Dermis microvascular lymphatic vessel endothelial cell (primary cell): Measurements from ENCODE around the gene OR2H2. TPM values are rescaled to one million over a fixed set of nuclear protein-coding genes. Genes with fewer than 3 reads are reported as not detected.

Source experiments
- DNase-seq, 2 donors: peaks; one replicate each; pipeline versions ENCODE4 v3.0.0 to v3.0.0-alpha.2; 2010; ENCODE audit warnings: low read depth in 2 of 2
- total RNA-seq: library from RNA; depleted of rRNA; stranded (reverse); fragments of >200 nt; gene quantifications from 2 replicates; pipeline ENCODE4 v1.2.1, GENCODE V29; 2014

OR2H2 gene
- not detected in 2 replicates for total RNA-seq

- no peak for DNase-seq
Measured at GRCh38 chr6:29584821-29585220, at the start of gene OR2H2. Gene OR2H2 (plus strand): TSS chr6:29585121. CDS start chr6:29587945, 2,824 bp downstream.

GRCh38 chr6:29537714-29538403, 47.1 kb upstream of the OR2H2 start:
- DNase-seq = no peak

GRCh38 chr6:29547573-29547972, 37.3 kb upstream of the OR2H2 start:
- DNase-seq = no peak

- DNase-seq = peak; percentile 67 to 69
Measured at GRCh38 chr6:29552512-29553051, 32.3 kb upstream of the OR2H2 start.

GRCh38 chr6:29553268-29554057, 31.5 kb upstream of the OR2H2 start:
- DNase-seq = peak; percentile 21 to 41

- no peak for DNase-seq
Measured at GRCh38 chr6:29554764-29555163, 30.2 kb upstream of the OR2H2 start.

- no peak for DNase-seq
Measured at GRCh38 chr6:29557320-29557719, 27.6 kb upstream of the OR2H2 start.

GRCh38 chr6:29558439-29559079, 26.4 kb upstream of the OR2H2 start:
- DNase-seq = no peak

- DNase-seq = peak; percentile 49 to 56
Measured at GRCh38 chr6:29559524-29560287, 25.2 kb upstream of the OR2H2 start, which contains the start of gene UBD. Gene UBD (minus strand): TSS chr6:29559732. CDS start chr6:29559701, 31 bp downstream.

GRCh38 chr6:29561091-29561490, 23.8 kb upstream of the OR2H2 start:
- DNase-seq = peak; percentile 48 to 57

GRCh38 chr6:29561606-29562181, 23.2 kb upstream of the OR2H2 start:
- DNase-seq = no peak

- no peak for DNase-seq
Measured at GRCh38 chr6:29563435-29563965, 21.4 kb upstream of the OR2H2 start.

GRCh38 chr6:29564875-29565274, 20.0 kb upstream of the OR2H2 start:
- no peak for DNase-seq

GRCh38 chr6:29566856-29567255, 18.1 kb upstream of the OR2H2 start:
- DNase-seq = no peak

- DNase-seq = no peak
Measured at GRCh38 chr6:29567541-29567940, 17.4 kb upstream of the OR2H2 start.

- no peak for DNase-seq
Measured at GRCh38 chr6:29567991-29568390, 16.9 kb upstream of the OR2H2 start.

- DNase-seq = peak; percentile 56 to 79
Measured at GRCh38 chr6:29576056-29576455, 8.9 kb upstream of the OR2H2 start.

- DNase-seq = no peak
Measured at GRCh38 chr6:29577544-29577943, 7.4 kb upstream of the OR2H2 start.

- peak; percentile 22 to 55 for DNase-seq
Measured at GRCh38 chr6:29589423-29590048, 4.6 kb downstream of the OR2H2 start.

- DNase-seq = no peak
Measured at GRCh38 chr6:29590218-29590808, 5.4 kb downstream of the OR2H2 start.
